ENCODE results near the gene PFN1. TPM values are rescaled to one million over a fixed set of nuclear protein-coding genes. Genes with fewer than 3 reads are reported as not detected.
A peak's percentile ranks its signal among the peaks of the same experiment; 100 is the strongest.

The PFN1 gene
- total RNA-seq, 2 donors from 2014 or later = 1,225 to 1,232 TPM

- H3K4me3 Mint-ChIP-seq = peak overlapping the region; percentile 93 to 98
- peaks cover 28 to 40% of the 10 kb centered on the region in 2 donors for H3K36me3 Mint-ChIP-seq (ENCODE audit: insufficient read depth in 2 of 2)
- H3K27me3 Mint-ChIP-seq (ENCODE audit: low read depth) = no peaks in the 10 kb centered on the region
- H3K4me1 Mint-ChIP-seq (ENCODE audit: low read depth) = peaks cover 61% of the 10 kb centered on the region
- DNase-seq = peak; percentile 79 to 84
- peak; percentile 29 to 36 for ATAC-seq (replicated peaks in 1 of 2)
- peak overlapping the region; percentile 91 for H3K27ac Mint-ChIP-seq
- no peaks in the 10 kb centered on the region for H3K9me3 Mint-ChIP-seq
Observed at GRCh38 chr17:4947411-4948165, 742 bp downstream of the PFN1 start.

GRCh38 chr17:4947010-4947410 lies 1.3 kb downstream of the PFN1 start:
- Mint-ChIP-seq H3K9me3 (no peaks in the 10 kb centered on the region), H3K27ac (peak overlapping the region; percentile 95), H3K4me3 (peak overlapping the region; percentile 93 to 98), H3K27me3 (ENCODE audit: low read depth) (no peaks in the 10 kb centered on the region), H3K36me3 (ENCODE audit: insufficient read depth in 2 of 2) (peaks cover 29 to 40% of the 10 kb centered on the region in 2 donors), H3K4me1 (ENCODE audit: low read depth) (peaks cover 67% of the 10 kb centered on the region)
- DNase-seq = peak in 1 of 2 donors; percentile 32
- no peak for ATAC-seq (replicated peaks in 1 of 2)

GRCh38 chr17:4946312-4946976 lies 1.9 kb downstream of the PFN1 start:
- H3K27ac Mint-ChIP-seq = peak overlapping the region; percentile 95
- H3K4me3 Mint-ChIP-seq = peak overlapping the region; percentile 93 to 98
- DNase-seq = no peak
- no peaks in the 10 kb centered on the region for H3K9me3 Mint-ChIP-seq
- peaks cover 32 to 46% of the 10 kb centered on the region in 2 donors for H3K36me3 Mint-ChIP-seq (ENCODE audit: insufficient read depth in 2 of 2)
- peaks cover 68% of the 10 kb centered on the region for H3K4me1 Mint-ChIP-seq (ENCODE audit: low read depth)
- ATAC-seq (replicated peaks in 1 of 2) = no peak
- no peaks in the 10 kb centered on the region for H3K27me3 Mint-ChIP-seq (ENCODE audit: low read depth)

GRCh38 chr17:4945944-4946280 lies 2.4 kb downstream of the PFN1 start:
- Mint-ChIP-seq H3K4me3 (peak overlapping the region; percentile 93 to 98), H3K27me3 (ENCODE audit: low read depth) (no peaks in the 10 kb centered on the region), H3K4me1 (ENCODE audit: low read depth) (peaks cover 68% of the 10 kb centered on the region), H3K9me3 (no peaks in the 10 kb centered on the region), H3K36me3 (ENCODE audit: insufficient read depth in 2 of 2) (peaks cover 35 to 51% of the 10 kb centered on the region in 2 donors), H3K27ac (peak overlapping the region; percentile 95)
- no peak for ATAC-seq (replicated peaks in 1 of 2)
- DNase-seq = no peak

- DNase-seq (peak; percentile 90 to 93), ATAC-seq (replicated peaks in 1 of 2) (peak; percentile 44 to 54)
- Mint-ChIP-seq H3K36me3 (ENCODE audit: insufficient read depth in 2 of 2) (peaks cover 37 to 55% of the 10 kb centered on the region in 2 donors), H3K4me3 (peak overlapping the region; percentile 93 to 98), H3K9me3 (no peaks in the 10 kb centered on the region), H3K27me3 (ENCODE audit: low read depth) (no peaks in the 10 kb centered on the region), H3K27ac (peak overlapping the region; percentile 94), H3K4me1 (ENCODE audit: low read depth) (peaks cover 63% of the 10 kb centered on the region)
Observed at GRCh38 chr17:4945176-4945943, 3.0 kb downstream of the PFN1 start.

- Mint-ChIP-seq H3K4me1 (ENCODE audit: low read depth) (peaks cover 61% of the 10 kb centered on the region), H3K9me3 (no peaks in the 10 kb centered on the region), H3K36me3 (ENCODE audit: insufficient read depth in 2 of 2) (peaks cover 39 to 59% of the 10 kb centered on the region in 2 donors), H3K4me3 (peak overlapping the region; percentile 93 to 98), H3K27me3 (ENCODE audit: low read depth) (no peaks in the 10 kb centered on the region), H3K27ac (peak overlapping the region; percentile 94)
- no peak for ATAC-seq (replicated peaks in 1 of 2)
- DNase-seq = peak; percentile 35 to 48
Observed at GRCh38 chr17:4944554-4945175, 3.7 kb downstream of the PFN1 start.

- no peaks in the 10 kb centered on the region for H3K9me3 Mint-ChIP-seq
- H3K4me3 Mint-ChIP-seq = peak overlapping the region; percentile 93 to 98
- H3K4me1 Mint-ChIP-seq (ENCODE audit: low read depth) = peaks cover 62% of the 10 kb centered on the region
Observed at GRCh38 chr17:4944163-4944553, 4.2 kb downstream of the PFN1 start.

GRCh38 chr17:4942760-4943508 lies 5.4 kb downstream of the PFN1 start:
- Mint-ChIP-seq H3K27me3 (ENCODE audit: low read depth) (no peaks in the 10 kb centered on the region), H3K4me1 (ENCODE audit: low read depth) (peaks cover 73% of the 10 kb centered on the region), H3K36me3 (ENCODE audit: insufficient read depth in 2 of 2) (peaks cover 41 to 59% of the 10 kb centered on the region in 2 donors), H3K4me3 (peak overlapping the region; percentile 93 to 98), H3K9me3 (no peaks in the 10 kb centered on the region), H3K27ac (peak overlapping the region; percentile 26)
- DNase-seq (no peak), ATAC-seq (replicated peaks in 1 of 2) (no peak)

More at GRCh38 chr17:4944163-4944553, 4.2 kb downstream of the PFN1 start:
- Mint-ChIP-seq H3K27me3 (ENCODE audit: low read depth) (no peaks in the 10 kb centered on the region), H3K27ac (peak overlapping the region; percentile 94), H3K36me3 (ENCODE audit: insufficient read depth in 2 of 2) (peaks cover 39 to 59% of the 10 kb centered on the region in 2 donors)
- DNase-seq (peak; percentile 66 to 73), ATAC-seq (replicated peaks in 1 of 2) (peak; percentile 12)

GRCh38 chr17:4941319-4941610 lies 7.1 kb downstream of the PFN1 start:
- ATAC-seq (replicated peaks in 1 of 2) = no peak
- no peak for DNase-seq
- peaks cover 34 to 57% of the 10 kb centered on the region in 2 donors for H3K36me3 Mint-ChIP-seq (ENCODE audit: insufficient read depth in 2 of 2)
- H3K27me3 Mint-ChIP-seq (ENCODE audit: low read depth) = no peaks in the 10 kb centered on the region
- peaks cover 66% of the 10 kb centered on the region for H3K4me1 Mint-ChIP-seq (ENCODE audit: low read depth)
- H3K27ac Mint-ChIP-seq = peak overlapping the region; percentile 99
- H3K4me3 Mint-ChIP-seq = peak overlapping the region; percentile 93 to 98
- no peaks in the 10 kb centered on the region for H3K9me3 Mint-ChIP-seq

GRCh38 chr17:4940555-4941318 lies 7.6 kb downstream of the PFN1 start:
- peak in 1 of 2 donors; percentile 5 for ATAC-seq (replicated peaks in 1 of 2)
- no peaks in the 10 kb centered on the region for H3K27me3 Mint-ChIP-seq (ENCODE audit: low read depth)
- peaks cover 61% of the 10 kb centered on the region for H3K4me1 Mint-ChIP-seq (ENCODE audit: low read depth)
- peak overlapping the region; percentile 99 for H3K27ac Mint-ChIP-seq
- no peaks in the 10 kb centered on the region for H3K9me3 Mint-ChIP-seq
- DNase-seq = peak; percentile 60 to 69
- H3K36me3 Mint-ChIP-seq (ENCODE audit: insufficient read depth in 2 of 2) = peaks cover 31 to 56% of the 10 kb centered on the region in 2 donors
- H3K4me3 Mint-ChIP-seq = peak overlapping the region; percentile 93 to 98

- no peaks in the 10 kb centered on the region for H3K9me3 Mint-ChIP-seq
- peak; percentile 96 to 98 for DNase-seq
Observed at GRCh38 chr17:4939796-4940554, 8.4 kb downstream of the PFN1 start, which contains the start of the genes RNF167 and SLC25A11. TSS of gene RNF167 (plus strand) at chr17:4940268. CDS start at chr17:4940910, 642 bp downstream. TSS of gene SLC25A11 (minus strand) at chr17:4940046. CDS start at chr17:4939910, 136 bp downstream.

More at GRCh38 chr17:4939796-4940554, 8.4 kb downstream of the PFN1 start, which contains the start of the genes RNF167 and SLC25A11:
- peaks cover 54% of the 10 kb centered on the region for H3K4me1 Mint-ChIP-seq (ENCODE audit: low read depth)
- H3K4me3 Mint-ChIP-seq = peak within 1 kb of the TSS; percentile 93 to 98
- H3K27ac Mint-ChIP-seq = peak within 1 kb of the TSS; percentile 99
- peaks cover 24 to 50% of the 10 kb centered on the region in 2 donors for H3K36me3 Mint-ChIP-seq (ENCODE audit: insufficient read depth in 2 of 2)
- H3K27me3 Mint-ChIP-seq (ENCODE audit: low read depth) = no peaks in the 10 kb centered on the region
- ATAC-seq (replicated peaks in 1 of 2) = peak; percentile 83
